Activated CD4-positive, alpha-beta T cell treated with anti-CD3 and anti-CD28 coated beads, Interleukin-2, amount 50 U/mL, for 16 hours (primary cell): ENCODE results near the gene MISP.
"Not testable (repeated sequence)": the region's sequence is repeated elsewhere in the genome, so short reads cannot be mapped to it uniquely, and the experiment has no call there.

Source experiments
- DNase-seq: peaks from one replicate; pipeline ENCODE4 v3.0.0-alpha.2; 2020

The MISP gene, protein sequence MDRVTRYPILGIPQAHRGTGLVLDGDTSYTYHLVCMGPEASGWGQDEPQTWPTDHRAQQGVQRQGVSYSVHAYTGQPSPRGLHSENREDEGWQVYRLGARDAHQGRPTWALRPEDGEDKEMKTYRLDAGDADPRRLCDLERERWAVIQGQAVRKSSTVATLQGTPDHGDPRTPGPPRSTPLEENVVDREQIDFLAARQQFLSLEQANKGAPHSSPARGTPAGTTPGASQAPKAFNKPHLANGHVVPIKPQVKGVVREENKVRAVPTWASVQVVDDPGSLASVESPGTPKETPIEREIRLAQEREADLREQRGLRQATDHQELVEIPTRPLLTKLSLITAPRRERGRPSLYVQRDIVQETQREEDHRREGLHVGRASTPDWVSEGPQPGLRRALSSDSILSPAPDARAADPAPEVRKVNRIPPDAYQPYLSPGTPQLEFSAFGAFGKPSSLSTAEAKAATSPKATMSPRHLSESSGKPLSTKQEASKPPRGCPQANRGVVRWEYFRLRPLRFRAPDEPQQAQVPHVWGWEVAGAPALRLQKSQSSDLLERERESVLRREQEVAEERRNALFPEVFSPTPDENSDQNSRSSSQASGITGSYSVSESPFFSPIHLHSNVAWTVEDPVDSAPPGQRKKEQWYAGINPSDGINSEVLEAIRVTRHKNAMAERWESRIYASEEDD

DNA sequence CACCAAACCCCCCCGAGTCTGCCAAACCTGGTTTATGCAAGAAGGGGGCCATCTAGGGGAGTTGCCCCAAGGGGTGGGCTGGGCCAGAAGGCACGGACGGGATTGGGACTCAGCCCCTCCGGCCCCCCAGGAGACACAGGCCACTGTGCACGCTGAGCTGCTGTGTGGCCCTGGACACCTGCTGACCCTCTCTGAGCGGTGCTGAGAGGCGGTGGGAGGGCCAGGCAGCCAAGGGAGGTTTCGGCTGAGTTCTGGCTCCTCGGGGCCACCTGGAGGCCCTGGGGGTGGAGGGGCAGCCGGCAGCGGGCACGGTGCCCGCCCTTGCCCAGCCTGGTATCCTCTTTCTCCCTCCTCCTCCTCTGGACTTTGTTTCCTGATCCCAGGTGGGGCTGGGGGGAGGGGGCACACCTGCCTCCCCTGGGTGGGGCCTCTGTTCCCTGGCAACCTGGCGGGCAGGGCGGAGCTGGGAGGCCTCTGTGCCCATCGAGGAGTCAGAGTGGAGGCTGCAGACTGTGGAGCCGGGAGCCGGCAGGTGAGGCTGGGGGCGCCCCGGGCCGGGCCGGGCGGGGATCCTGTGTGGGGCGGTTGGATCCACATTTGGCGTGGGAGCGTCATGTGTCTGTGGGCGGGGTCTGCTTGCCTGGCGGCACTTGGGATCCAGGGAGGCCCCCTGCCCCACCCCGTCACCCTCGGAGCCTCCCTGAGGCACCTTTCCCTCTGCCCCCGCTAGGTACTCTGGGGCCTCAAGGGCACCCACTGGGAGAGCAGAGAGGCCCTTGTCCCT lies at the start of gene MISP:
Gene MISP, plus strand, starts transcription at position 473 of the 784 bp plus-strand sequence. CDS start 5,835 bp downstream, outside the sequence.
- no peak for DNase-seq

DNA sequence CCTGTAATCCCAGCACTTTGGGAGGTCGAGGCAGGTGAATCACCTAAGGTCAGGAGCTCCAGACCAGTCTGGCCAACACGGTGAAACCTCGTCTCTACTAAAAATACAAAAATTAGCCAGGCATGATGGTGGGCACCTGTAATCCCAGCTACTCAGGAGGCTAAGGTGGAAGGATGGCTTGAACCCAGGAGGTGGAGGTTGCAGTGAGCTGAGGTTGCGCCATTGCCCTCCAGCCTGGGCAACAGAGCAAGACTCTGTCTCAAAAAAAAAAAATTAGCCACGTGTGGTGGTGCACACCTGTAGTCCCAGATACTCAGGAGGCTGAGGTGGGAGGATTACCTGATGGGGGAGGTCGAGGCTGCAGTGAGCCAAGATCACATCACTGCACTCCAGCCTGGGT lies 48.1 kb upstream of the MISP start:
- not testable (repeated sequence) for DNase-seq

DNA sequence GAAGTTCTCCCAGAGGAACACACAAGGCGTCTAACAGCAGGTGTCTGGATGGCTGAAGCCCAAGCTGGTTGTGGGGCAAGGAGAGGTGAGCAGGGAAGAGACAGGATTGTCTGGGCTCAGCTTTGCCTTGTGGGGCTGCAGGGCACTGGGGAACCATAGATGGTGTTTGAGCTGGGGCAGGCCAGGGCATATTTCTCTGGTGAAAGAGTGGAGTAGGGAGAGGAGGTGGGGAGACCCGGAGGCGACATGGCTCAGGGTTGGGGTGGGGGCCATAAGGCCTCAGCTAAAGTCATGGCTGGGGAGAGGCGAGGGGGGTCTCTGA lies 47.6 kb upstream of the MISP start:
- DNase-seq: no peak

DNA sequence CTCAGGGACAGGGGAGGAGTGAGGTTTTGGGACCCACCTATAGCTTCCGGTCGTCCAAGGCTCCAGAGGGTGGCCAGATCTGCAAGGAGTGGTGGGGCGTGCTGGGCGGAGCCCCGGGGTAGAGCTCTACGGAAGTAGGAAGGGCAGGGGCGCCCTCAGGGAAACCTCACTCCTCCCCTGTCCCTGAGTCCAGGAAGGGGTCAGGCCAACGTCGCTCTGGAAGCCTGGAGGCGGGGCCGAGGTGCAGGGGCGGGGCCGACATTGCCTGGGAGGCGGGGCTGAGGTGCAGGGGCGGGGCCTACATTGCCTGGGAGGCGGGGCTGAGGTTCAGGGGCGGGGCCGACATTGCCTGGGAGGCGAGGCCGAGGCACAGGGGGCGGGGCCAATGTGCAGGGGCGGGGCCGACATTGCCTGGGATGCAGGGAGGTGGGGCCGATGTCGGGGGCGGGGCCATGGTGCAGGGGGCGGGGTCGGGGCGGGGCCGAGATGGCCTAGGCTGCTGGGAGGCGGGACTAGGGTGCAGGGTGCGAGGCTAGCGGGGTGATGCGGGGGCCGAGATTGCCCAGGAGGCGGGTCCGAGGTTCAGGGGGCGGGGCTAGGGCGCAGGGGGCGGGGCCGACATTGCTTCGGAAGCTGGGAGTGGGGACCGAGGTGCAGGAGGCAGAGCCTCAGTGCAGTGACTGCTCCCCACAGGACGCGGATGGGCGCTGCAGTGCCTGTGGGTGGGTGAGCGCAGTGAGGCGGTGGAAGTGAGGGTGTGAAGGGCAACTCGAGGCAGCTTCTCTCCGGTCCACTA lies 47.1 kb upstream of the MISP start:
- peak; percentile 65 for DNase-seq

DNA sequence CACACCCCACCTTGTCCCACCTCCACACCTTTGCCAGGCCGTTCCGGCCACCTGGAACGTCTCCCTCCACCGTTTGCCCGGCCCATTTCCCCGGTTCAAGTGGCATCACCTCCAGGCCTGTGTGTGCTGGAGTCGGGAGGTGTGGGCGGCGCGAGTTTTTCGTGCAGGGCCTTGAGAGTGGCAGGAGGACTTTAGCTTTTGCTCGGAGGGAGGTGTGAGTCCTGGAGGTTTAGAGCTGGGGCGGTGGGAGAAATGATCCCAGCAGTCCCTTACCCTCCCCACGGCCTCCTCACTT lies 46.5 kb upstream of the MISP start:
- no peak for DNase-seq

DNA sequence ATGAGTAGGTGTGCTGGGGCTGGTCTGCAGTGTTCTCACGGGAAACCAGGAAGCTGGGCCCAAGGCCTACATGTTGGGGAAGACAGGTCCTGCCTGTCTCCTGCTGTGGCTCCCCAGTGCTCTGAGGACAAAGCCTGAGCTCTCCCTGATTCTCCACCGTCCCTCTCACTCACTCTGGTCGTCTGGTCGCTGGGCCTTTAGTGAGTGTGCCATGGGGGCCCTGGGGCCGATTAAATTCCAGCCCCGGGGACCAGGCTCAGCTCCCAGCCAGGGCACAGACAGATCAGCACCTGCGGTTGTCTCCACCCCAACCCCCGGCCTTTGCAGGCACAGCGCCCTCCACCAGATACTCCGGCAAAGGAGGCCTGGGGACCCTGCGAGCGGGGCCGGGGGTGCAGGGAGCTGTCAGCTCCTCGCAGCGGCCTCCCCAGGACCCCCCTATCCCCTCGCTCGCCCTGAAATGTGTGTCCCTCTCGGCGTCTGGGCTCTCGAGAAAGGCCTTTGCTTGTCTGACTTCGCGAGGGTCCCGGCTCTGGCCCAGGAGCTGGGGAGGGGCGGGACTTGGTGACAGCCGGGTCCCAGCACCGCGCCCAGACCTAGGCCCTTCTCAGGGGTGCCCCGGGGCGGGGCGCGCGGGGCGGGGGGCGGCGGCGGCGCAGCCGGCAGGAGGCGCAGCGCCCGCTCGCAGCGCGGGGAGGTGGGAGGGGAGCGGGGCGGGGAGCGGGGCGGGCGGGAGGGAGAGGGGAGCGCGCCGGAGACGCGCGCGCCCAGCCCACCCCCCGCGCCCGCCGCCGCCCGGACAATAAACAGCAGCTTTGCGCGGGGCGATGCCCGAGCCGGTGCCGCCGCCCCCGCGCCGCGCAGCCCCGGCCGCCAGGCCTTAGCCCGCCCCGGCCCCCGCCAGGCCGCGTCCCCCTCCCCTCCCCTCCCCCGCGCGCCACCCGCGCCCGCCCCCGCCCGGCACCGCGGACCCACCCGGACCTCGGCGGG lies 42.5 kb upstream of the MISP start, which contains the start of gene PALM:
Gene PALM, plus strand, starts transcription at position 782 of the 990 bp plus-strand sequence. CDS start 212 bp downstream, outside the sequence.
- no peak for DNase-seq

DNA sequence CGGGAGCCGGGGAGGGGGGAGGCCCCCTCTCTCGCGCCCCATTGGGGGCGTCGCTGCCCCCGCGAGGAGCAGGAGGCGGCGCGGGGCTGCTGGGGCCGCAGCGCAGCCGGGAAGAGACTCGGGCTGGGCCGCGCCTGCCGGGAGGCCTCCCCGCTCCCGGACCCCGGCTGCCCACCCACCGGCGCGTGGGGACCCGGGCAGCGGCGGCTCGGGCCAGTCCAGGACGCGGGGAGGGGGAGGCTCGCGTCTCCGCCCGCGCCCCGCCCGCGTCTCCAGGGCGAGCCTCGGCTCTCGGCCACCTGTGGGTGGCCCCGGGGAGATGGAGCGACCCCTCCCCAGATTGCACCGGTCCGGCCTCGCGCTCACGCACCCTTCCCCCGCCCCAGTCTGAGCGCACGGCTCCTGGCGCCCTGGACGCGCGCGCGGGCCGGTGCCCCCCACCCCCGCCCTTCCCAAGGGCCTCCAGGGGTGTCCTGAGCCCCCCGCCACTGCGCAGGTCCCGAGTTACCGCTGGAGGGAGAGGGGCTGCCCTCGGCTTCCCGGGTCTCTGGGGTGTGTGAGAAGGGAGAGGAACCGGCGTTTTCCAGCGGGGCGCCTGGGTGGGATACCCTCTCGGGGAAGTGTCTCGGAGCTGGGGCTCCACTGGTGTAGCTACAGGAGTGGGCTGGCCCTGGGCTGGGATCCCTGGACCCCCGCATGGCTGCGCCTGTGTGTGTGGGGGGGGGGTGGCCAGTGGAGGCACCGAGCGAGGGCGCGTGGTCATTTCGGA lies 41.5 kb upstream of the MISP start:
- DNase-seq: no peak

DNA sequence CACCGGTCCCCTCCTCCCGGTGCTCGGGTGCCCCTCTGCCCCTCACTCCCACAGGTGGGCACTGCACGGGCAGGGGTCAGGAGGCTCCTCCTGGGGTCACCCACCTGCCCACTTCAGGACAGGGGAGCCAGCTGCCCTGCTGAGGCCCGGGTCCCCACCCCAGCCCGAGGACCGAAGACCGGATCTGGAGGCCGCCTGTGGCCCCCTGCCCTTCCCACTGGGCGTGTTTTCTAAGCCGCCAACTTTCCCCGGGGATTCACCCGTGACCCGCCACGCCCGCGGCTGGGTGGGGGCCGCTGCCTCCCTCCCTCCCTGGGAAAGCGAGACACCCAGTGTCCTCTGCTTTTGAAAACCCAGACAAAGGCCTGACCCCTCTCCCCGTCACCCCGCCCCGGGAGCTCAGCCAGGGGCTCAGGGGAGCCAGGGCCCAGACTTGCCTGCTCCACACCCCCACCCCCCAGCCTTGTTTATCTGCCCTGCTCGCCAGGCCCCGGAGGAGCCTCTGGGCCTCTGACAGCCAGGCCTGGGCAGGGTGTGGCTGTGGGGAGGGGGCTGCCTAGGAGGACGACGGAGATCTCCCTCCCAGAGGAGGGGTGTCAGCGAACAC lies 40.8 kb upstream of the MISP start:
- DNase-seq: no peak

DNA sequence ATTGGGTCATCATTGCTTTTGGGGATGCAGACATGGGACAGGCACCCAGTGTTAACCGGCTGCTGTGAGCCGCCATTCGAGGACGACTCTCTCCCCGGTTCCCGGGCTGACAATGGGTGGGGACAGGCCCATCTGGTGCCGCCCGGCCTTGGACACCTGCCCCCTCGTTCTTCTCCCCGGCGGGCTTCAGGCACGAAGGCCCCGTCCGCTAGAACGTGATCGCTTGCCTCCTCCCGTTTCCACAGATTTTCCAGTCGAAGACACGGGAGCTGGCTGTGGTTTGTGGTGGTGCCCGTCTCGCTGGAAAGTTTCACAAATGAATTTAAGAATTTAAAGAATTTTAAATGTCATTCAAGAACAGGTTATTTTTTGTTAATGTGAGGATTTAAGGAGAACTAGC lies 40.1 kb upstream of the MISP start:
- DNase-seq: no peak

DNA sequence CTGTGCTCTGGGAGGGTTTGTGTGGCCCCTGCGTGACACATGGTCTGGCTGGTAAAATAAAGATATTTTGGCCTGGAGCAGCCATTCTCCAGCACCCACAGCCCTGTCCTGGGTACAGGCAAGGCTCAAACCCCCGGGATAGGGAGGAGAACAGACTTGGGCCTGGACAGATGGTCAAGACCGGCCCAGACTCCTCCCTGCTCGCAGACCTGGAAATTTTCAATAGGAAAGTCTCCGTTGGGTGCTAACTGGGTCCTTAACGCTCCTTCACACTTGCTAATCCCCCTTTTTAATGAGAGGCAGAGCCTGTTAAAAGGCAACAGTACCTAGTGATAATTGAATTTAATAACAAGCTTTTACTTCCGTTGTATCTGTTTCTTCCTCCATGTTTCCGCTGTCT lies 39.7 kb upstream of the MISP start:
- no peak for DNase-seq

DNA sequence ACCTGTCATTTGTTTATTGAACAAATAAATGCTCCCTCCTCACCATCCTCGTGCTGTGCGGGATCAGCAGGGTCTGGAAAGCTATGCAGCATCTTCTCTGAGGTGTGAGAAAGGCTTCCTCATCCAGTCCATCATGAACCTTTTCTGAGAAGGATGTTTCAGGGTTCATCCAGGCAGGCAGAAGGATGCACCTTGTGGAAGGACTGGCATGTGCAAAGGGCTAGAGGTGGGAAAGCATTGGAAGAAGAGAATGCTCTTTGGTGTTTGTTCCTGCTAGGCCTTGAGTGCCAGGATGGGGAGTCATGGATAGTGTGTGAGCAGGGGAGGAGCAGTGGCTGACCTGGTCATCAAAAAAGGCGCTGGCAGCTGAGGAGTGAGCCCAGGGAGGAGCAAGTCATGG lies 35.6 kb upstream of the MISP start:
- DNase-seq: no peak

DNA sequence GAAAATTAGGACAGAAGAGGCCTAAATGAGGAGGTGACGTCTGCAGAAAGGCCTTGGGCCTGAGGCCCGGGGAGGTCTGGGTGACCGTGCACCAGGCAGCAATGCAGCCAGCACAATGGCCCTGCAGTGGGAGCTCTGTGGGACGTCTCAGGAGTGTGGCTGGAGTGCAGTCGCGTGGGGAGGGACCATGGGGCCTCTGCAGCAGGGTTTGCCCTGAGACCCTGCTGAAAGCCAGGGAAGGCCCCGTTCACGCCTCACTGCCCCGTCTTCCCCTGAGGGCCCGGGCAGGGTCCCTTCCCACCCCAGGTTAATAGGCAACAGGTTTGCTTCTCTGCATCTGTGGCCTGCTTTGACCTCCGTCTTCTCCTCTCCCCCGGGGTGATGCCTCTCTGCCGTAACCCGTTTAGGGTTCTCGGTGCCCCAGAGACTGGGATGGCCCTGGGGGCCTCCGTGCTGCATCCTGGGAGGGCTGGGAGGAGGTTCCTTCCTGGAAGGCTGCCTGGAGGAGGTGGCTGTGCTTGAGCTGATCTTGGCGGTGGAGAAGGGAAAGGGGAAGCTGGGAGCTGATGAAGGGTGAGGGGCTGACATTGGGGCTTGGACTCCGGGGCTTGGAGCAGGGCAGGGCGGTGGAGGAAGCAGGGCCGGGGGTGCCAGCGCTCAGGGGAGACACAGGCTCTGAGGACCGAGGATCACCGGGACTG lies 32.5 kb upstream of the MISP start:
- DNase-seq: no peak

DNA sequence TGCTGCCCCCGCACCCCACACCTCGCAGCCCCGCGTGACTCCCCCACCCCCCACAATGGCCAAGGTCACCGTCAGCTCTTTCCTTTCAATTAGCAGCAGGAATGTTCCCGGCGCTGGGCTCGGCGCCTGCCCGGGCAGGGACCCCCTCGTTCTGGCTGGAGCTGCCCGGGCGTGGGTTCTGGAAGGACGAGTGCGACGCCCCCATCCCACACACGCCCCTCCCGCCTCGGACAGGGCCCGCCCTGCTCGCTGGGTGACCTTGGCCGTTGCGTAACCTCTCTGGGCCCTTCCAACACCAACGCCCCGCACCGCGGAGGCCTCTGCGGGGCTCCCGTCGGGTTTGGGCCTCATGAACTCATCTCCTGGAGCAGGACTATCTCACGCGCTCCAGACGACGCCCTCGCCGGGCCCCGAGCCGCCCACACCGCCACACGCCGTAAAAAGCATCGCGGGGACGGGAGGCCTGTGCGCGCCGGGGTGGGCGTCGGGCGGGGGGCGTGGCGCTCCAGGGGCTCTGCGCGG lies 31.9 kb upstream of the MISP start:
- DNase-seq: no peak

DNA sequence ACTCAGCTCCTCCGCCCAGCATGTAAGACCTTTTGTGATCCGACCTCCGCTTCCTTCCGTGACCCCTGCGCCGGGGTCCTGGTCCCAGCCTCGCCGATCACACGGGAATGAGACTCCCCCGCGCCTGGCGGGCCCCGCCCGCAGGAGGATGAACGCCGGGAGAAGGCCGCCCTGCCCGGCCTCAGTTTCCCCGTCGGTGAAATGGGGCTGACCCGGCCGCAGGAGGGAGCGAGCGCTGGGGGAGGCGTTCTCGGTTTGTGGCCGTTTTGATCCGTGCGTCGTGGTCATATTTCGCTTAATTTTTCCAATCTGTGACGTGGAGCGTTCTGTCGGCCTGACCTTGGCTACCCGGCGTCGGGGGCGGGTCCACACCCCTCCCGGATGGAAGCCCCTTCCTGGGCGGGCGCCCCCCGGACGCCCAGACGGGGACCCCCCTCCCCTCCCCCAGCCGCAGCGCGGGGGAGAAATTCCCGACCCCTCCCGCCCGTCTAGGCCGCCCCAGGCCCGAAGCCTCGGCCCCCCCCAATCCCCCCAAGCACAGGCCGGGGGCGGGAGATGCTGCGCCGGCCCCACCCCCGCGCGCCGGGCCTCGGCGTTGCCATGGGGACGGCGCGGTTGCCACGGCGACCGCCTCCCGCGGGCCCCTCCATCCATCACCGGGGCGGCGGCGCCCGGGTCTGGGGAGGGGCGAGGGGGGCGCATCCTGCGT lies 31.1 kb upstream of the MISP start:
- DNase-seq: no peak

DNA sequence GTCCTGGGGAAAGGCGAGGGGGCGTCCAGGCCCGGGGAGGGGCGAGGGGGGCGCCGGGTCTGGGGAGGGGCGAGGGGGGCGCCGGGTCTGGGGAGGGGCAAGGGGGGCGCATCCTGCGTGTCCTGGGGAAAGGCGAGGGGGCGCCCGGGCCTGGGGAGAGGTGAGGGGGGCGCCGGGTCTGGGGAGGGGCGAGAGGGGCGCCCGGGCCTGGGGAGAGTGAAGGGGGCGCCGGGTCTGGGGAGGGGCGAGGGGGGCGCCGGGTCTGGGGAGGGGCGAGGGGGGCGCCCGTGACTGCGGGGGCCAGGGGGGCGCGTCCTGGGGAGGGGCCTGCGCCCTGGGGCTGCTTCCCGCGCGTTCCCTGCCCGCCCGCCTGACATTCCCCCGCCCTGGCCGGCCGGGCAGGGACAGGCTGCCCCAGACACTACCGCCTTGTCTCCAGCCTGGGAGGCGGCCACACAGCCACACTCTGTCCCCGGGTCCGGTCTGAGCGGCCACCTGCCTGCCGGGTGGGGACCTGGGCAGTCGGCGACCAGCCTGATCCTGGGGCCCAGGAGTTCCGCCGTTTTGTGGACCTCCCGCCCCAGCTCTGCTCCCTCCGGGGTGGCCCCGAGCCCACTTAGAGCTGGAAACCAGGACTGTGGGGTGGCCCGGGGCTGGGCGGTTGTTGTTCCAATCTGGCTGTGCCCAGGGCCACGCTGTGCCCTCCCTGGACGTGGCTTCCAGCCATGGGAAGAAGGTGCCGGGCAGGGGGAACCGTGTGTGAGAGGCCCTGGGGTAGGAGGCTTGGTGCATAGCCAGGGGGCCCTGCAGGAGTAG lies 30.4 kb upstream of the MISP start:
- no peak for DNase-seq

DNA sequence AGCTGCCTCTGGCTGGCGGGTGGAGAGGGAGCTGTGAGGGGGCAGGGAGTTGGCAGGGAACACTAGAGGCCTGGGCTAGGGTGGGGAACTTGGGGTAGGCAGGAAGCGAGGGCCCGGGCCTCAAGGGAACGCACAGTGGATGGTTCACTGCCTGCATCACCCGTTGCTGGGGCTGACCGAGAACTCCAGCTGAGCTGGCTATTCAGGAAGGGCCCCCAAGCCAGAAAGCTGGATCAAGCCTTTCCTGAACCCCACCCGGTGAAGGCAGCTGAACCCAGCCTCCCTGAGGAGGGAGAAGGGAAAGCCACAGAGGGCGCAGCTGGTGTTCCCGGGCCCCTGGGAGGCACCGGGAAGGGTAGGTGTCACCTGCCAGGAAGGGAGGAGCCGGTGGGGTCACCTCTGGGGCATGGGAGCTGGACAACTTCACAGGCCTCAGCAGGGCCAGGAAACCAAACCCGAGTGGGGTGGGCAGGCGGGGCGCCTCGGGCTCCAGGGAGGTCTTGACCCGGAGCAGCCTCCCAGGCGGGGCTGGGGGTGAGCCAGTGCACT lies 28.3 kb upstream of the MISP start:
- DNase-seq: no peak

DNA sequence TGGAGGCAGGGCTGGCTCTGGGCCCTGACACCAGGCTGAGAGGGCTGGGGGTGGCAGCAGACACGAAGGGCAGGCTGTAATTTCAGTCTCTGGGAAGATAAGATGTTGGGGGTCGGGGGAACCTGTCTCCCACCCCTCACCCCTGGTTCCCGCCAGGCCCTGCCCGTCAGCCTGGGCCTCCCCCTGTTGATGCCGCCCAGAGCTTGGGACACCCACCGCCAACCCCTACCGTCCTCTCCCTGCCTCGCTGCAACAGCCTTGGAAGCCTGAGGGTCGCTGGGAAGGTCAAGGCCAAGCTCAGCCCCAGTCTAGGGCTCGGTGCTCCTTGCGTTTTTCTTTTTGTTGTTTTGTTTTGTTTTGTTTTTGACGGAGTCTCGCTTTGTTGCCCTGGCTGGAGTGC lies 27.7 kb upstream of the MISP start:
- no peak for DNase-seq

DNA sequence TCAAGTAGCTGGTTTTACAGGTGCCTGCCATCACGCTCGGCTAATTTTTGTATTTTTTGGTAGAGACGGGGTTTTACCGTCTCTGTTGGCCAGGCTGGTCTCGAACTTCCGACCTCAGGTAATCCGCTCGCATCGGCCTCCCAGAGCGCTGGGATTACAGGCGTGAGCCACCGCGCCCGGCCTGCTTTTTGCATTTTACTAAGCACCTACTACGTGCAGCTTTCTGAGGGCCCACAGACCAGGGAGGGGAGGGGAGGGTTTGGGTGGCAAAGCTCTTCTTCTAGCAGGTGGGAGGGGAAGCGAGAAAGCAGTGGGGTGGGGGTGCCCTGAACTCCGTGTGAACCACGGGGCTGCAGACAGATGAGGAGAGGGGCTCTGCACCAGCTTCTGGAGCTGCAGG lies 27.2 kb upstream of the MISP start:
- no peak for DNase-seq
